Erythroblast (primary cell): ENCODE measurements around the gene RNF217.

Source experiments
- GATA1 ChIP-seq: IDR thresholded peaks from 2 replicates; pipeline ENCODE4 v1.6.1; 2011; ENCODE audit warnings: low read depth, mild to moderate bottlenecking, control low read depth, low read length, moderate library complexity
- POLR2A ChIP-seq: IDR thresholded peaks from 2 replicates; pipeline ENCODE4 v1.6.1; 2011; ENCODE audit warnings: mild to moderate bottlenecking, low read length

DNA sequence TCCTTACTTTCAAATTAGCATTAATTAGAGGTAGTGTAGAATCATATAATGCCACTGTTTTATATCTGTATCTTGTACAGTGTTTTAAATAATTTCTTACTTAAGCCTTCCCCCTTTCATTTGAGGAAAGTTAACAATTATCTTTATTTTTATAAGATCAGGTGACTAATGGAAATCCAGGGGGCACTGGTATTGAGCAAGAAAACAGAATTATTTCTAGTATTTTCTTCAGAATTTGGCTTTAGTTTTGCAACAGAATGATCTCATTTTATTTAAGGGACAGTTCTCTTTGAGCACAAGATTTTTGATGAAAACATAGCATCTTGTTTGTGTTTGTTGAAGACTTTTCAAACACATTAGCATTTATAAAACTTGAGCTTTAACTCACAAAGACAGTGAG, 55.9 kb downstream of the RNF217 start:
- TF ChIP-seq POLR2A (no peak), GATA1 (no peak)
